Activated T-cell treated with anti-CD3 and anti-CD28 coated beads, Interleukin-2, amount 50 U/mL, for 24 hours (primary cell): ENCODE results near the gene ANO10.
A peak's percentile ranks its signal among the peaks of the same experiment; 100 is the strongest.

Experiments
- DNase-seq: peaks from one replicate; pipeline ENCODE4 v3.0.0-alpha.2; 2020
- H3K27ac Mint-ChIP-seq: 2 replicates; pipeline ENCODE4 v1.8.0; 2020; ENCODE audit warnings: mild to moderate bottlenecking, mixed read lengths
- H3K27me3 Mint-ChIP-seq: 2 replicates; pipeline ENCODE4 v1.8.0; 2020; ENCODE audit warnings: mixed read lengths
- H3K36me3 Mint-ChIP-seq: 2 replicates; pipeline ENCODE4 v1.8.0; 2020; ENCODE audit warnings: low read depth, mixed read lengths
- H3K4me1 Mint-ChIP-seq: 2 replicates; pipeline ENCODE4 v1.8.0; 2020; ENCODE audit warnings: low read depth, mixed read lengths
- H3K4me3 Mint-ChIP-seq: 2 replicates; pipeline ENCODE4 v1.8.0; 2020; ENCODE audit warnings: mild to moderate bottlenecking, moderate library complexity, mixed read lengths
- H3K9me3 Mint-ChIP-seq: 2 replicates; pipeline ENCODE4 v1.8.0; 2020; ENCODE audit warnings: mixed read lengths

The ANO10 gene

GRCh38 chr3:43400167-43400566 is 221.6 kb downstream of the ANO10 start:
- no peaks in the 10 kb centered on the region for H3K9me3 Mint-ChIP-seq
- H3K27ac Mint-ChIP-seq, result no peak overlapping the region
- DNase-seq, result no peak
- no peak overlapping the region for H3K4me3 Mint-ChIP-seq
- H3K27me3 Mint-ChIP-seq, result no peaks in the 10 kb centered on the region
- H3K4me1 Mint-ChIP-seq, result peaks cover 4% of the 10 kb centered on the region
- no peaks in the 10 kb centered on the region for H3K36me3 Mint-ChIP-seq

DNA sequence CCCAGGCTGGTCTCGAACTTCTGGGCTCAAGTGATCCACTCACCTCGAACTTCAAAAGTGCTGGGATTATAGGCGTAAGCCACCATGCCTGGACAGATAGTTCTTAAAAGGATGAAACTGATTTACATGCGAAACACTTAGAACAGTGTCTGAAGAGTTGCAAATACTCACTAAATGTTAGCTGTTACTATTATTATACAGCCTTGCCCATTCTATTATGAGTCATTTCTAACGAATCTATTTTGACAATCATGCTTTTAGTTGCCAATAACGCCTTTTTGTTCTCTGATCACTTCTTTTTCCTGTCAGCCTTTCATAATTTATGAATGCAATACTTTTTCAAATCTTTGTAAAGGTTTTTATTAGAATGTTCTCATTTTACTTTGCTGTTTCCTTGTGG is 222.8 kb downstream of the ANO10 start:
- H3K36me3 Mint-ChIP-seq, result no peaks in the 10 kb centered on the region
- peaks cover 8% of the 10 kb centered on the region for H3K4me1 Mint-ChIP-seq

DNA sequence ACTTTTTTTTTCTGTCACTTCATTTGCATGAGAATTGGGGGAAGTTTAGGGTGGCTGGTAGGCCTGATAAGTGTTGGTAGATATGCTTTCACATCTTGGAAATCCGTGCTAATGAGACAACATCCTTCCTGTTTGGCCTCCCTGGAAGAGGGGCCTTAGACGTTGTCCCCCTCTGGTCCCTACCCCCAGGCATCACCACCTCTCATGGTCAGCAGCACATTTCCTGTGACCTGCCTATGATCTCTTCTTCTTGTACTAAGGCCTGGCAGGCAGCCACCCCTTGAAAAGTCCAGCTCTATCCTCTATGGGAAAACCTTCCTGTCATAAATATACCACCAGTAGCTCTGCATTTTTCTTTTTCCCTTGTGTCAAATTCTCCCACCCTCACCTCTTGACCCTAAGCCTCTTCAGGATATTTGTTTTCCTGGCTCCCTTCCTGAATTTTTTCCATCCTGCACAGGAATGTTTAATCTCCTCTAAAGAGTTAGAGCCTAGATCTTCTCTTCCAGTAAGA is 227.7 kb downstream of the ANO10 start:
- Mint-ChIP-seq H3K4me3 (no peak overlapping the region), H3K27me3 (no peaks in the 10 kb centered on the region)
- DNase-seq, result no peak

More for the DNA sequence above, 222.8 kb downstream of the ANO10 start:
- no peak overlapping the region for H3K4me3 Mint-ChIP-seq
- no peaks in the 10 kb centered on the region for H3K27me3 Mint-ChIP-seq
- no peak overlapping the region for H3K27ac Mint-ChIP-seq
- H3K9me3 Mint-ChIP-seq, result no peaks in the 10 kb centered on the region
- no peak for DNase-seq

GRCh38 chr3:43391621-43392020 is 230.2 kb downstream of the ANO10 start:
- no peak overlapping the region for H3K27ac Mint-ChIP-seq
- H3K9me3 Mint-ChIP-seq, result peaks cover 7% of the 10 kb centered on the region
- H3K36me3 Mint-ChIP-seq, result no peaks in the 10 kb centered on the region
- no peaks in the 10 kb centered on the region for H3K27me3 Mint-ChIP-seq
- no peak for DNase-seq
- no peak overlapping the region for H3K4me3 Mint-ChIP-seq
- peaks cover 69% of the 10 kb centered on the region for H3K4me1 Mint-ChIP-seq

More for the DNA sequence above, 227.7 kb downstream of the ANO10 start:
- Mint-ChIP-seq H3K4me1 (peaks cover 47% of the 10 kb centered on the region), H3K9me3 (peaks cover 7% of the 10 kb centered on the region), H3K27ac (no peak overlapping the region), H3K36me3 (no peaks in the 10 kb centered on the region)

DNA sequence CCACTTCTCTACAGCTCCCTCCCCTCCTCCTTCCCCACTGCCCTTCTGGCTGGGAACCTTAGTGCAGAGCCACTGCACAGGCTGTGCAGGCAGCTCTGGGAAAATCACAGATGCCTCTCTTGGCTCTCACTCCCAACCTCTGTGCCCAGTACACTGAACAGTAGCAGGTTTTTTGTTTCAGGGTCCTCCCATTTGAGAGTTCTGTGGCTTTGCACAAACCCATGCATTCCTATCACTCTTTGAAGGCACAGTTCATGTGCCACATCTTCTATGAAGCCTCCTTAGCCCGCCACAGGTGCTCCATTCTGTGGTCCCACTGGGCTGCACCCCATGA is 231.6 kb downstream of the ANO10 start:
- Mint-ChIP-seq H3K36me3 (no peaks in the 10 kb centered on the region), H3K27ac (peak overlapping the region; percentile 87), H3K4me3 (peak overlapping the region; percentile 26), H3K9me3 (peaks cover 10% of the 10 kb centered on the region), H3K4me1 (peaks cover 73% of the 10 kb centered on the region), H3K27me3 (no peaks in the 10 kb centered on the region)
- no peak for DNase-seq

DNA sequence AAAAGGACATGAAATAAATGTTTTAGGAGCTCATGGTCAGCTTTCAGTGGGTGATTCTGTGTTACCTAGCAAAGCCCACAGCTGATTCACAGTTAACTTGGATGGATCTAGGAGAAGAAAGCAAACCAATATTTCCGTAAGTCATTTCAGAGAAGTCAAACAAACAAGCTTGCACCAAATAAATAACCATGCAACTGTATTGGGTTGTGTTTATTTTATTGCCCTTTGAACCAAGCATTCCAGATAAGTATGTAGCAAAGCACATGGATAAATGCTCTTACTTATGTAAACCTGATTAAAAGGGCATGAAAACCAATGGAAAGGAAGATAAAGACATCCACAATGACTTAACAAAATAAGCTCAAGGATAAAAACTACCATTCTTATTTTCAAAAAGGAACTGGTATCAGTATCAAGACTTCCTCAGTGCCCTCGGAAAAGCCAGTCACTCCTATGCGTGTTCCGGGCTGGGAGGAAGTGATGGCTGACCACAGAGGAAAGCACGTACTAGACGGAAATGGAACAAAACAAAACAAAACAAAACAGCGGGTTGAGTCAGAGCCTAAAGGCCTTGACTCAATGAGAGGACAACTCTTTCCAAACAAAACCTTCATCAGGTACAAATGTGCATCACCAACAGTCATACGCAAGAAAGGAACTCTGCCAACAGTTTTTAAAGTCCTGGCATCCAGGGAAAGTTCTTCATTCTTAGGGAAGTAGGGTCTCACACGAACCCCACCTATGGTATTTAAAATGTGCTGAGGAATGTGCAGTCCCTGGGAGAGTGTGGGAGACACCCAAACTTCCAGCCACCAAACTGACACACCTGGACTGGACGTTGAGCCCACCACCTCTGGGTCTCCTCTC is 232.2 kb downstream of the ANO10 start:
- Mint-ChIP-seq H3K27ac (peak overlapping the region; percentile 87), H3K4me1 (peaks cover 74% of the 10 kb centered on the region), H3K9me3 (peaks cover 14% of the 10 kb centered on the region), H3K4me3 (no peak overlapping the region), H3K27me3 (no peaks in the 10 kb centered on the region), H3K36me3 (no peaks in the 10 kb centered on the region)
- peak; percentile 62 for DNase-seq

- Mint-ChIP-seq H3K27ac (peak overlapping the region; percentile 0), H3K27me3 (no peaks in the 10 kb centered on the region), H3K9me3 (peaks cover 14% of the 10 kb centered on the region), H3K4me1 (peaks cover 69% of the 10 kb centered on the region), H3K4me3 (no peak overlapping the region), H3K36me3 (no peaks in the 10 kb centered on the region)
- no peak for DNase-seq
These were observed 232.9 kb downstream of the ANO10 start for GRCh38 chr3:43388915-43389314.

DNA sequence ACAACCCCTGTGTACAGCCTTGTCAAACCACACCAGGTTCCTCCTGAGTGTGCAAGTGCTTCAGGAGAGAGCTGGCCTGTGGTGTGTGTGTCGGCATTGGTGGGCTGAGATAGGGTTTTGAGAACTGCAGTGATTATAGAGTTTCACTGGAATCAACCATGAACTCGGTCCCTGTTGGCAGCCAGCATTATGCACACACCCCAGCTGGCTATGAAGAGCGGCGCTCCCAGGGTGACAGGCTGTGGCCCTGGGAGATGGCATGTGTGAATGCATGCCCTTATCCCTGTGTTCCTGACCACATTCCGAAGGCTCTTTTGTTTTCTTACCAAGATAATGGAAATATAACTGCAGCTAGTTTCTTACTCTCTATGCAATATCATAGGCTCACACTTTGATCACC is 233.6 kb downstream of the ANO10 start:
- H3K27me3 Mint-ChIP-seq, result no peaks in the 10 kb centered on the region
- H3K4me1 Mint-ChIP-seq, result peaks cover 61% of the 10 kb centered on the region
- H3K9me3 Mint-ChIP-seq, result peaks cover 9% of the 10 kb centered on the region
- no peaks in the 10 kb centered on the region for H3K36me3 Mint-ChIP-seq
- no peak overlapping the region for H3K27ac Mint-ChIP-seq
- DNase-seq, result no peak
- H3K4me3 Mint-ChIP-seq, result no peak overlapping the region

GRCh38 chr3:43379343-43379742 is 242.5 kb downstream of the ANO10 start:
- no peaks in the 10 kb centered on the region for H3K27me3 Mint-ChIP-seq
- H3K9me3 Mint-ChIP-seq, result no peaks in the 10 kb centered on the region
- no peak for DNase-seq
- no peak overlapping the region for H3K4me3 Mint-ChIP-seq
- H3K4me1 Mint-ChIP-seq, result peaks cover 15% of the 10 kb centered on the region
- H3K27ac Mint-ChIP-seq, result no peak overlapping the region
- H3K36me3 Mint-ChIP-seq, result no peaks in the 10 kb centered on the region

- Mint-ChIP-seq H3K9me3 (no peaks in the 10 kb centered on the region), H3K36me3 (no peaks in the 10 kb centered on the region), H3K27me3 (no peaks in the 10 kb centered on the region), H3K27ac (no peak overlapping the region), H3K4me1 (peaks cover 15% of the 10 kb centered on the region), H3K4me3 (no peak overlapping the region)
- peak; percentile 66 for DNase-seq
These were observed 243.5 kb downstream of the ANO10 start for GRCh38 chr3:43378066-43378935.

- Mint-ChIP-seq H3K36me3 (no peaks in the 10 kb centered on the region), H3K9me3 (no peaks in the 10 kb centered on the region), H3K27me3 (no peaks in the 10 kb centered on the region), H3K27ac (no peak overlapping the region), H3K4me3 (no peak overlapping the region), H3K4me1 (peaks cover 10% of the 10 kb centered on the region)
- DNase-seq, result no peak
These were observed 248.3 kb downstream of the ANO10 start for GRCh38 chr3:43373560-43373928.

GRCh38 chr3:43372809-43373559 is 248.8 kb downstream of the ANO10 start:
- Mint-ChIP-seq H3K4me3 (no peak overlapping the region), H3K4me1 (peaks cover 6% of the 10 kb centered on the region), H3K27me3 (no peaks in the 10 kb centered on the region), H3K36me3 (no peaks in the 10 kb centered on the region), H3K27ac (no peak overlapping the region), H3K9me3 (no peaks in the 10 kb centered on the region)
- no peak for DNase-seq

GRCh38 chr3:43372007-43372740 is 249.6 kb downstream of the ANO10 start:
- Mint-ChIP-seq H3K36me3 (no peaks in the 10 kb centered on the region), H3K27ac (no peak overlapping the region), H3K4me3 (no peak overlapping the region), H3K9me3 (no peaks in the 10 kb centered on the region), H3K4me1 (no peaks in the 10 kb centered on the region), H3K27me3 (no peaks in the 10 kb centered on the region)
- DNase-seq, result no peak

DNA sequence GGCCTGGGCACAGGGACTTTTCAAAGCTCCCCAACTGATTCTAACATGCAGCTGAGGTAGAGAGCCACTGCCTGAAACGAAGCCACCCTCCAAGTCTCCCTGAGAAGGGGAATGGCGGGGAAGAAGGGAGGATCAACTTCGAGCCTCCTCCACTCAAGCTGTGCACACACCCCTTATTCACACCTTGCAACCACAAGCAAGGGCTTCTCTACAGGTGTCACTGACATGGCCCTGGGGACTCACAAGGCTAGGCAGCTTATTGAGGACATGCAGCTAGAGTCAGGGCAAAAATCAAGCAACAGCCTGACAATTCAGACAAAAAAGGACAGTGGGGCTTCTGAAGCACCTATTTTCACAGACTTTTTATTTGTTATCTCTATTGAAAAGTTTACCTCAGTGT is 250.3 kb downstream of the ANO10 start:
- H3K9me3 Mint-ChIP-seq, result no peaks in the 10 kb centered on the region
- H3K27ac Mint-ChIP-seq, result no peak overlapping the region
- no peaks in the 10 kb centered on the region for H3K36me3 Mint-ChIP-seq
- H3K4me1 Mint-ChIP-seq, result no peaks in the 10 kb centered on the region
- no peak for DNase-seq
- H3K4me3 Mint-ChIP-seq, result no peak overlapping the region
- no peaks in the 10 kb centered on the region for H3K27me3 Mint-ChIP-seq
